ENCODE data around the gene PPM1B.

DNA sequence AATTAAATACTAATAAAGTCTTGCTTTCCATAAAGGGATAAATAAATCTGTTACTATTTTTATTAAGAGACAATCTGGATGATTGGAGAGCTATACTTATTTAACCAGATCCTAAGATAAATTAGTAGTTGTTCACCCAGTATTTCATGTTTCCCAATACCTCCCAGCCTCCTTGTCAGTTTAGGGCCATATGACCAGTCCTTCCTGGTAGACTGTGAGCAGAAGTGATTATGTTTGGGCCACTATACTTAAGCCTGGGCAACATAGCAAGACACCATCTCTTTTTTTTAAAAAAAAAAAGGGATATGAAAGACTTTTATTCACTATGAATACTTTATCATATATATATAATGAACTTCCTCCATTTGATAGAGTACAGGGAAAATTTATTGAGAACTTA, 48.8 kb upstream of the PPM1B start:
- TF ChIP-seq MTA1 (CRISPR knock-in tag; IDR thresholded peaks at IDR 0.05; ENCODE audit: borderline replicate concordance) (no peak), GTF2F1 (IDR thresholded peaks at IDR 0.05; ENCODE audit: low read length) (no peak), GATA4 (IDR thresholded peaks at IDR 0.05; ENCODE audit: borderline replicate concordance, low read depth) (no peak)
- TF ChIP-seq, protein P1, sequence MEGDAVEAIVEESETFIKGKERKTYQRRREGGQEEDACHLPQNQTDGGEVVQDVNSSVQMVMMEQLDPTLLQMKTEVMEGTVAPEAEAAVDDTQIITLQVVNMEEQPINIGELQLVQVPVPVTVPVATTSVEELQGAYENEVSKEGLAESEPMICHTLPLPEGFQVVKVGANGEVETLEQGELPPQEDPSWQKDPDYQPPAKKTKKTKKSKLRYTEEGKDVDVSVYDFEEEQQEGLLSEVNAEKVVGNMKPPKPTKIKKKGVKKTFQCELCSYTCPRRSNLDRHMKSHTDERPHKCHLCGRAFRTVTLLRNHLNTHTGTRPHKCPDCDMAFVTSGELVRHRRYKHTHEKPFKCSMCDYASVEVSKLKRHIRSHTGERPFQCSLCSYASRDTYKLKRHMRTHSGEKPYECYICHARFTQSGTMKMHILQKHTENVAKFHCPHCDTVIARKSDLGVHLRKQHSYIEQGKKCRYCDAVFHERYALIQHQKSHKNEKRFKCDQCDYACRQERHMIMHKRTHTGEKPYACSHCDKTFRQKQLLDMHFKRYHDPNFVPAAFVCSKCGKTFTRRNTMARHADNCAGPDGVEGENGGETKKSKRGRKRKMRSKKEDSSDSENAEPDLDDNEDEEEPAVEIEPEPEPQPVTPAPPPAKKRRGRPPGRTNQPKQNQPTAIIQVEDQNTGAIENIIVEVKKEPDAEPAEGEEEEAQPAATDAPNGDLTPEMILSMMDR (CRISPR knock-in tag; IDR thresholded peaks at IDR 0.05) = no peak
- TF ChIP-seq, protein P2, sequence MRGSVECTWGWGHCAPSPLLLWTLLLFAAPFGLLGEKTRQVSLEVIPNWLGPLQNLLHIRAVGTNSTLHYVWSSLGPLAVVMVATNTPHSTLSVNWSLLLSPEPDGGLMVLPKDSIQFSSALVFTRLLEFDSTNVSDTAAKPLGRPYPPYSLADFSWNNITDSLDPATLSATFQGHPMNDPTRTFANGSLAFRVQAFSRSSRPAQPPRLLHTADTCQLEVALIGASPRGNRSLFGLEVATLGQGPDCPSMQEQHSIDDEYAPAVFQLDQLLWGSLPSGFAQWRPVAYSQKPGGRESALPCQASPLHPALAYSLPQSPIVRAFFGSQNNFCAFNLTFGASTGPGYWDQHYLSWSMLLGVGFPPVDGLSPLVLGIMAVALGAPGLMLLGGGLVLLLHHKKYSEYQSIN (CRISPR knock-in tag; IDR thresholded peaks at IDR 0.05; ENCODE audit: borderline replicate concordance) = no peak
